GM21528 (cell line): Measurements from ENCODE around the gene GJD3.

Experiments
- ATAC-seq: cut with Tn5 transposase; IDR thresholded peaks from one replicate; pipeline ENCODE4 v1.9.1; 2021; ENCODE audit warnings: mild to moderate bottlenecking, moderate library complexity; ENCODE audit not compliant: unreplicated experiment, low FRiP score

GJD3 gene

DNA sequence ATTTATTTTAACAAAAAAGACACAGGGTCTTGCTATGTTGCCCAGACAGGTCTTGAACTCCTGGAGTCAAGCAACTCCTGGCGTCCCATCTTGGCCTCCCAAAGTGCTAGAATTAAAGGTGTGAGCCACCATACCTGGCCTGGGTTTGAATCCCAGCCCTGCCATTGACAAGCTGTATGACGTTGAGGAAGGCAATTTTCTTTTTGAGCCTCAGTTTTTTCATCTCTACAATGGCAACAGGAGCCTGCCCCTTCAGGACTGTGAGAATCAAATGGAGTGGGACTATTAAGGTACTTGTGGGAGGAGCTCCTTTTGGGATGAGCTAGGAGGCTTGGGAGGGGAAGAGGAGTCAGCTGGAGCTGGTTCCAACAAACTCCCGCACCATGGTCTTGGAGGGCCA, 49.3 kb downstream of the GJD3 start:
- ATAC-seq, result no peak

DNA sequence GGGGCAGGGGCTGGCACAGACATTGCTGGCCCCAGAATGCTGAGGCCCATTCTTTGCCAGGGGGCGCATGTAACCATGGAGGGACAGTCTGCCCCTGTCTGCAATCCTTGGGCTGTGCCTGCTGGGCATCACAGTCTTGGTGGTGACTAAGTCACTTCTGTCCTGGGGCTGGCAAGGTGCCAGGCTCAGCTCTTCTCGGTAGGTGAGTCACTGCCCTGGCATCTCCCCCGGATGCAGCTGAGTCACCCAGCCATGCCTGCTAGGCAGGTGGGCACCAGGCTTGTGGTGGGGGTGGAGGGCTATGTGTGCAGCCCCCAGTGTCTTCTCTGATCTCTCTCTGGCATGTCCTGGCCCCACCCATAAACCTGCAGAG, 50.0 kb downstream of the GJD3 start:
- no peak for ATAC-seq

DNA sequence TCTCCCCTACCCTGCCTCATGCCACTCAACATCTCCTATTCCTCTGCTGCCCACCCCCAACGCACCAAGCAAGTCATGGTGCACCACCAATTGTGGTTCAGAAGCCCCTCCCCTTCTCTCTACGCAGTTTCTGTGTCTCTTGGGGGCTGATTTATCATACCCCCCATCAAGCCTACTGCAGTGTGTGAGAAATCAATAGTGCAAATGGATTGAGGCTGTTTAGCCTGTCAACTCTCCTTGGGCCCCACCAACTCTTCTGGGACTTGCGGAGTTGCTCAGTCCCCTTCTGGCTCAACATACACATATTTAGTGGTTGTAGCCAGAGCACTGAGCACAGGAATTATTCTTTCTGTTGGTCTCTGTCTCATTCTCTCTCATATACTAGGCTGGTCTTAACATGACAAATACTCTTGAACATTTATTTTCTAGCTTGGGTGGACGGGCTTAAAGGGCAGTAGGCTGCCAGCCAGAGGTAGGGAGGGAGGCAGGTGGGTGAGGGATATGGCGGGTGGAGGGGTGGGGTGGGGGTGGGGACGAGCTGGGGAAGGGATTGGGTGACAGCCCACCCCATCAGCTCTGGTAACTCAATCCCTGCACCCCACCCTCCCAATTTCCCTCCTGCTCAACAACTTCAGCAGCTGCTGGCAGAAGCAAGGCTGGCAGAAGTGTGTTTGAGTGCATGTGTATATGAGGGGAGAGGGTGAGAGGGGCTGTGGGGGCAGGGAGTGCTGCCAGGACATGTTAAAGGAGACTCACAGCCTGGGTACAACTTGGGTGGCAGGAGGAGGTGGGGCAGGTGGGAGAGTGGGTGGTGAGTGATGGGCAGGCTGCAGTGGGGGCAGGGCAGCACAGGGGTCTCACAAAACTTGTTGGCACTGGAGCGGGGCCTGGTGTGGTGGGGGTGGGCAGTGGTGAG, 50.6 kb downstream of the GJD3 start:
- ATAC-seq, result no peak
